Stimulated activated naive CD4-positive, alpha-beta T cell treated with Interleukin-2 at 50 U/mL for 16 hours (primary cell): ENCODE measurements around the gene CDK19.
"Not testable (repeated sequence)": the region's sequence is repeated elsewhere in the genome, so short reads cannot be mapped to it uniquely, and the experiment has no call there.

ENCODE experiments used
- DNase-seq: peaks from one replicate; lab custom pipeline; 2025; lab: John Stamatoyannopoulos, UW

Gene CDK19

DNA sequence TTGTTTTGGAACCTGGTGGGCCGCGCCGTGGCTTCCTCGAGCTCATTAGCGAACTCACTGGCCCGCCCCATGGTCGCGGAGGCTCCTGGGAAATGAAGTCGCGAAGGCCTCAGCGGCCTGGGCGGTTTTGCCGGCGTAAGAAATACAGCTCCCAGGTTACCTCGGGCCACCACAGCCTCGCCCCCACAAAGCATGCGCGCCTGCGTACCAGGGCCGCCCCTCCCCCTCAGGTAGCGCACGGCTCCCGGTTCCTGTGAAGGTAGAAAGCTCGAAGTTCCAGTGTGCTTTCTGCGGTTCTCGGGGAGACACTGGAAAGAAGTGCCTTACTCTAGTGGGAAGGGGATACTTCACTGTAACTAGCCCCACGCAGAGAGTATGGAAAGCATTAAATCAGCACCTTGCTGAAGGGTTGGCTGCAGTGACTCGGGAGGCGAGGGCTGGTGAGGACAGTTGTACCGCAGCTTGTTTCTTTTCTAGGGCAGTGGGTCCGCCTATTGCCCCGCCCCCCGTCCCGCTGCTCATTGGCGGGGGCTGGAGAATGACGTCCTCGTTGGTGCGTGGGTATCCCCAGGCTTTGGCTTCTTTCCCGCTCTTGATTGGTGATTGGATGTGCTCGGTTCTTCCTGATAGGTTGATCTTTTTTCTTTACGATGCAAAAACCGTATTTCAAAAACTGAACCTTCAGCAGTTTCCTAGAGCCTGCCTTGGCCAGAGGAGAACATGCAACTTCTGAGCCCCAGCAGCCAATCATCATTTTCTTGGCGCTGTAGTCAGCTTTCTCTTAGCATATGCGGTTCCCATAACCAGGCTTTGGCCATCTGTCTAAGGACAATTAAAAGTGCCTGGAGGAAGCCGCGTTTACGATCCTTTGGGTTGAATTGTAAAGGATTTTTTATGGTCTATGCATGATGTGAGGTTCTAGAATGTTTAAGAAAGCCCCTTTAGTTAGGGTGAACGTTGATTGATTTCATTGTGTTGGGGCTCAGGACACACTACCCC lies at the start of gene CDK19:
Gene CDK19 (minus strand): TSS at position 59 of the 999 bp plus-strand sequence. CDS start 333 bp downstream, outside the sequence.
- peak; percentile 99 for DNase-seq

DNA sequence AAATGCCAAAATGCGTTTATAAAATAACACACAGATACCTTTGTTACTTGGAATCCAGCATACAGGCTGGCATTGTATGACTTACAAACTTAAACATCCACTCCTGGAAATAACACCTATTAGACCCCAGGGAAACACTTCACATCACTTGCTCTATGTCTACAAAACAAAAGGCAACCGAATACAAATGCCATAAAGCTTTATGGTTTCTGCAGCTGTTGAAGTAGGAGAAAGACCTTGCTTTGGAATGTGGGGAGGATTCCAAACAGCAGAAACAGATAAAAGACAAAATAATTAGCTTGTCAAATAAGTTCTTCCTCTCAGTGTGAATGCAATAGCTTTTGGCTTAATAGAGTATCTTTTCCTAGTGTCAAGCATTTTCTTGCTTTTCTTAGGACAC lies 49.6 kb upstream of the CDK19 start:
- DNase-seq, result no peak

DNA sequence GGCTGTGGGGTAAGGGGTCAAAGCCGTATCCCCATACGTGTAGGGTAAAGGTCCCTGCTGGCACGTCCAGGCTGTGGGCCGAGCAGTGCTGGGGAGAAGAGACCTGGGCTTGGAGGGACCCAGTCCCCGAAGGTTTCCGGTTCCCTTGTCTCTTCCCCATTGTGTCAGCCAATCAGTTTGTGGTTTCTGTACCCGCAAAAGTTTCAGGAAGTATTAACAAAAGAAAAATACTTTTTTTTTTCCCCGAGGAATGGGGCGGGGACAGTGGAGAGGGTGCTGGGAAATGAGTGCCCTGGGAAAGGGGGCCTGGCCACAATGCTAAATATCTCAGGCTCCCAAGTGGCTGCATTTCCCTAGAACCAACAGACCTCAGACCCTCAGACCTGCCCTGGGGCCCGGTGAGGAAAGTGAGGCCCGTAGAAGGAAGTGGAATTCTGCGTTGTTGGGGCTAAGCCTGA lies 44.1 kb upstream of the CDK19 start:
- no peak for DNase-seq

DNA sequence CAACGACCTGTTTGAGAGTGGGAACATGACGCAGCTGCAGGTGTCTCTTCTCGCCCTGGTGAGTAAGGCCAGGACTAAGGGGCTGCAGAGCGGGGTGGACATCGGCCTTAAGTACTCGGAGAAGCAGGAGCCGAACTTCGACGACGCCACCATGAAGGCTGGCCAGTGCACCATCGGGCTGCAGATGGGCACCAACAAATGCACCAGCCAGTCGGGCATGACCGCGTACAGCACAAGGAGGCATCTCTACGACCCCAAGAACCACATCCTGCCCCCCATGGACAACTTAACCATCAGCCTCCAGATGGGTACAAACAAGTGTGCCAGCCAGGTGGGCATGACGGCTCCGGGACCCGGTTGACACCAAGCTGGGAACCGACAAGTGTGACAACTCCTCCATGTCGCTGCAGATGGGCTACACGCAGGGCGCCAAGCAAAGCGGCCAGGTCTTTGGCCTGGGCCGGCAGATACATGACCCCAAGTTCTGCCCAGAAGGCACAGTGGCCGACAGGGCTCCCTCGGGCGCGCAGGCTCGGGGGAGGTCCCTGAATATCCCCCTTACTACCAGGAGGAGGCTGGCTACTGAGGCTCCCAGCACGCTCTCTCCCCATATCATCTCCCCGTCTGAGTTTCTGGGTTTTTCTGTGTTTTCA lies 43.4 kb upstream of the CDK19 start:
- no peak for DNase-seq

DNA sequence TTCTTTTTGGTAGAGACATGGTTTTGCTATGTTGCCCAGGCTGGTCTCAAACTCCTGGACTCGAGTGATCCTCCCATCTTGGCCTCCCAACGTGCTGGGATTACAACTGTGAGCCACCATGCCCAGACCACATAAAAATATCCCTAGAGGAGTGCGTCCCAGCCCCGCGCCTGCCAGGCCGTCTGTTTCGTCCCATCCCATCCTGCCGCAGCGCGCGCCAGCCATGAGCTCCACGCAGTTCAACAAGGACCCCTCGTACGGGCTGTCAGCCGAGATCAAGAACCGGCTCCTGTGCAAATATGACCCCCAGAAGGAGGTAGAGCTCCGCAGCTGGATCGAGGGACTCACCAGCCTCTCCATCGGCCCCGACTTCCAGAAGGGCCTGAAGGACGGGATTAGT lies 42.7 kb upstream of the CDK19 start:
- no peak for DNase-seq

- no peak for DNase-seq
Measured at GRCh38 chr6:110856296-110856695, 41.0 kb upstream of the CDK19 start.

DNA sequence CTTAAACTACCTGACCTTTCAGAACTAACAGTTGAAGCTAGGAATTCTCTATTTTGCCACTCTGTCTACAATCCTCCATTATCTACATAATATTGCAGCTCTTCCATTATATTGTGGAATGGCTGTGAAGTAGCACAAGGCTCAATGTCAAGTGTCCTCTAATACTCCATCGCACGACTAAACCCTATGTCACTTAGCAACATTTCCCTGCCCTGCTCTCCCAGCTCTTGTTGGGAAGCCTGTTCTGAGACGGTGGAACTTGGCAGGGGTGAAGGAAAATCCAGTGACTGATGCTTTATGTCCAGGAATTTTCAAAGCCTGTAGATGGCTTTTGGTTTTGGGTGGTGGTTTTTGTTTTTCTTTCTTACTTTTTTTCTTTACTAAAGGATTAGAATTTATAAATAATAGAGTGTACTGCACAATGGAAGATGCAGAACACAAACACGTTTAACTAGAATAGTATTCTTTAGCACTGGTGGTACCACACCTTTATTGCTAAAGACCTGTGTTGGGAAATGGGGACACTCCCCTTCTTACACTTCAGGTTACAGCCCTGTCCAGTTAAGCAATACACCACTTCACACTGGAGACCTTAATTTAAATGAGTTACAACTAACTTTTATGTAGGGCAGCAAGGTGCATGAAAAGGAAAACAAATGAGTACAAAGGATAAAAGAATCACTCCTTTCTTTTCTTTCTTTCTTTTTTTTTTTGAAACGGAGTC lies 38.6 kb upstream of the CDK19 start:
- no peak for DNase-seq

DNA sequence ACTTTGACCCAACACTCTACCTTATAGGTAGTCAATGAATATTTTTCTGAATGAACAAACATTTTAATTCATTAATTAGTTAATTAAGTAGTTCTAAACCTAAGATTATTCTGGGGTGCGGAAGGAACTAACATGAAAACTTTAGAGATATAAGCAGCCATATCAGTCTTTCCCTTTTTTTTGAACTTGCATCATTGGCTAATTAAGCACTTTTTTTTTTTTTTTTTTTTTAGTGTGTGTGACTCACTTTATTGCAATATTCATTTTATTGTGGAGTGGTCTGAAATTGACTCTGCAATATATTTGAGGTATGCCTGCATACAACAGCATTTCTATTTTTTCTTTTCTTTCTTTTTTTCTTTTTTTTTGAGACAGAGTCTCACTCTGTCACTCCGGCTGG lies 37.5 kb upstream of the CDK19 start:
- DNase-seq, result no peak

DNA sequence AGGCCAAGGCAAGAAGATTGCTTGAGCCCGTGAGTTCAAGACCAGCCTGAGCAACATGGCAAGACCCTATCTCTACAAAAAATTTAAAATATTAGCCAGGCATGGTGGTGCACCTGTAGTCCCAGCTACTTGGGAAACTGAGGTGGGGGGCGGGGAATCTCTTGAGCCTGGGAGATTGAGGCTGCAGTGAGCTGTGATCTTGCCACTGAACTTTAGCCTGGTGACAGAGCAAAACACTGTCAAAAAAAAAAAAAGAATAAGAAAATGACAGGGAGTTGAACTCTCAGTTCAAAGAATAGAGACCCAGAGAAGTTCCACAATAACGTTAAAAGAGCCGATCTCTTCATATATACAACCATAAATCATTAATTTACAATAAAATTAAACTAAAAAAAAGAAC lies 34.5 kb upstream of the CDK19 start:
- no peak for DNase-seq

GRCh38 chr6:110841266-110841665 lies 26.0 kb upstream of the CDK19 start:
- no peak for DNase-seq

DNA sequence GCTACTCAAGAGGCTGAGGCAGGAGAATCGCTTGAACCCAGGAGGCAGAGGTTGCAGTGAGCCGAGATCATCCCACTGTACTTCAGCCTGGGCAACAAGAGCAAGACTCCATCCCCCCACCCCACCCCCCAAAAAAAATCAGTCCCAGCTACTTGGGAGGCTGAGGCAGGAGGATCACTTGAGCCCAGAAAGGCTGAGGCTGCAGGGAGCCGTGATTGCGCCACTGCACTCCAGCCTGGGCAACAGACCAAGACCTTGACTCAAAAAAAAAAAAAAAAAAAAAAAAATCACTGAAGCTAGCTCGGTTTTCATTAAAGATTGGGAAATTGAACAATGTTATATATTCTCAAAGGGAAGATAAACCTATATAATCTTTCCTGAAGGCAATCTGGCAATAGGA lies 20.5 kb upstream of the CDK19 start:
- DNase-seq, result not testable (repeated sequence)

GRCh38 chr6:110833831-110834230 lies 18.6 kb upstream of the CDK19 start:
- no peak for DNase-seq

- DNase-seq, result no peak
Measured at GRCh38 chr6:110831405-110831804, 16.1 kb upstream of the CDK19 start.

DNA sequence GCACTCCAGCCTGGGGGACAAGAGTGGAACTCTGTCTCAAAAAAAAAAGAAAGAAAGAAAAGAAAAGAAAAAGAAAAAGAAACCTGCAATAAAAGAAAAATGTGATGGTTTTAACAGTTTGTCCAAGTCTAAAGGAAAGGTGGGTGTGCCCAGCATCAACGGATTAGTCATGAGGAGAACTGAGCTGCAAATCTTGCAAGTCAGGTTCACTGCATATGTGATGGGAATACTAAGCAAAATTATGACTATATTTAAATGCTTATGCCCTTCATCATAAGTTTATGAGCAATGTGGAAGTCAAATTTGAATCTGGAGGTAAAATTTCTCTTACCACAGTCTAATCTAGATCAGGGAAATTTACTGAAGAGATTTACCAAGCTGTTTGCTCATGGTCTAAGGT lies 13.1 kb upstream of the CDK19 start:
- no peak for DNase-seq

DNA sequence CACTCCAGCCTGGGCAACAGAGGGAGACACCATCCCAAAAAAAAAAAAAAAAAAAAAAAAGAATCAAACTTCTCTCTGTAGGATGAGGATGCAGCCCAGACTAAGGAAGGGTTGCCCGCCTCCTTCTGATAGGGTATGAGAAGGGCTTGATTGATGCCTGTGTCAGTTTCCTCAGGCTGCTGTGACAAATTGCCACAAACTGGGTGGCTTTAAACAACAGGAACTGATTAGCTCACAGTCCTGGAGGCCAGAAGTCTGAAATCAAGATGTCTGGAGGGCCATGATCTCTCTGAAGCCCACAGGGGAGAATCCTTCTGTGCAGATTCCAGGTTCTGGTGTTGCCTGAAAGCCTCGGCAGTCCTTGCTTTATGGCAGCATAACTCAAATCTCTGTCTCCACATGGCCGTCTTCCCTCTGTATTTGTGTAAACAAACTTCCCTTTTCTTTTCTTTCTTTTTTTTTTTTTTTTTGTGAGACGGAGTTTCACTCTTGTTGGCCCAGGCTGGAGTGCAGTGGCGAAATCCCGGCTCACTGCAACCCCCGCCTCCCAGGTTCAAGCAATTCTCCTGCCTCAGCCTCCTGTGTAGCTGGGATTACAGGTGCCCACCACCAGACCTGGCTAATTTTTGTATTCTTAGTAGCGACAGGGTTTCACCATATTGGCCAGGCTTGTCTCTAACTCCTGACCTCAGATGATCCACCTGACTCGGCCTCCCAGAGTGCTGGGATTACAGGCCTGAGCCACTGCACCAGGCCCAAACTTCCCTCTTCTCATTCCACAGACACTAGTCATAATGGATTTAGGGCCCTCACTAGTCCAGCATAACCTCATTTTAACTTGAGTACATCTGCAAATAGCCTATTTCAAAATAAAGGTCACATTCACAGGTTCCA lies 11.2 kb upstream of the CDK19 start:
- no peak for DNase-seq

DNA sequence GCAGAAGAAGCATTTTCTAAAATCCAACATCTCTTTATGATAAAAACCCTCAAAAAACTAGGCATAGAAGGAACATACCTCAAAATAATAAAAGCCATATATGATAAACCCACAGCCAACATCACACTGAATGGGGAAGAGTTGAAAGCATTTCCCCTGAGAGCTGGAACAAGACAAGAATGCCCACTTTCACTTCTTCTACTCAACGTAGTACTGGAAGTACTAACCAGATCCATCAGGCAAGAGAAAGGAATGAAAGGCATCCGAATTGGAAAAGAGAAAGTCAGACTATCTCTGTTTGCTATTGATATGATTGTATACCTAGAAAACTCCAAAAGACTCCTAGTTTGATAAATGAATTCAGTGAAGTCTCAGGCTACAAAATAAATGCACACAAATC lies 7.9 kb upstream of the CDK19 start:
- DNase-seq, result no peak

DNA sequence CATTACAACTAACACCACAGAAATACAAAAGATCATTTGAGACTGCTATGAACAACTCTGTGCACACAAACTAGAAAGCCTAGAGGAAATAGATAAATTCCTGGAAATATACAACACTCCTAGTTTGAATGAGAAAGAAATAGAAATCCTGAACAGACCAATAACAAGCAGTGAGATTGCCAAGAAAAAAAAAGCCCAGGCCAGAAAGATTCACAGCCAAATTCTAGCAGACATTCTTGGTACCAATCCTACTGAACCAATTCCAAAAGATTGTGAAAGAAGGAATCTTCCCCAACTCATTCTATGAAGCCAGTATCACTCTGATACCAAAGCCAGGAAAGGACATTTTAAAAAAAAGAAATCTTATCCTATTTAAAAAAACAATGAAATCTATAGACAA lies 7.0 kb upstream of the CDK19 start:
- DNase-seq, result no peak

GRCh38 chr6:110816677-110817076 lies 1.4 kb upstream of the CDK19 start:
- DNase-seq, result no peak

- DNase-seq, result no peak
Measured at GRCh38 chr6:110815015-110815410, 256 bp downstream of the CDK19 start.

DNA sequence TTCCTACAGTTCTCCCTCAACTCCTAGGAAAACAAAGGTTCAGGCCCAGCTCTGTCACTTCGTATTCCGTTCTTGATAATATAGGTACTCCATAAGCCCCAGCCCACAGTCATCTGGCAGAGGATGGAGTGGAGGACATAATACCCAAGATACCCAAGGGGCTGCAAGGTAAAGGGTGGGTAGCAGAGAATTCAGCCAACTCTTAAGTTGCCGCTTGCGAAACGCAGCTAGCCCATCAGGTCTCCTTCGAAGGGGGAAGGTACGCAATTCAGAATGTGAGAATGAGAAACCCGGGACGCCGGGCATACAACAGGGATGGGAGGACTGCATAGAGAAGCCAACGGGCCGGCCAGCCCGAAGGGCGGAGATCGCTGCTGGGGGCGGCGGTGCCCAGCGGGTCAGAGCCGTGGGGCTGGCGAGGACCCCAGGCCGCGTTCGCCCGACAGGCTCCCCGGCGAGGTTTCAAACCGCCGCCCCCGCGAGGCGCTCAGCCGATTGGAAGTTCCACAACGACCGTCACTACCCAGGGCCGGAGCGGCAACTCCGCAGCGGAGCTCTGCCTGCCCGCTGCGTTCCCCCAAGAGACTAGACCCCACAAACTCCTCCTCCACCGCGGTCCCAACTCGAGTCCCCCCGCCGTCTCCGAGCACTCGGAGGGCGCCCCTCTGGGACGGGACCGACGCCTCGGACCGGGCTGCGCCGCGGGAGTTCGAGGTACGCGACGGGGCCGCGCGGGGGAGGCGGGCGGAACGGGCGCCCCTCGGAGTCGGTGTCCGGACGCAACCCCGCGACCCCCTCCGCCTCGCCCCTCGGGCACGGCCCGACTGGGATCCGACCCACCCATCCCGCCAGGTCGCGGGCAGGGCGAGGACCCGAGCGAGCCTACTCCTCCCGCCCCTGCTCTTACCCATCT lies 911 bp downstream of the CDK19 start:
- peak; percentile 53 for DNase-seq
